ENCODE data around the gene DCAF11. TPM values are rescaled to one million over a fixed set of nuclear protein-coding genes. Genes with fewer than 3 reads are reported as not detected.

The DCAF11 gene
- total RNA-seq, 1 donor from 2014 or later, result 75.6 TPM

GRCh38 chr14:24141097-24141880 lies 26.7 kb downstream of the DCAF11 start, which contains the start of gene EMC9:
Gene EMC9 (minus strand): TSS chr14:24141591. CDS start chr14:24141304, 287 bp downstream.
- peak within 1 kb of the TSS; percentile 84 for H3K27ac ChIP-seq
- peaks cover 63% of the 10 kb centered on the region for H3K4me1 ChIP-seq
- H3K4me3 ChIP-seq, result peak within 1 kb of the TSS; percentile 68 to 94
- no peaks in the 10 kb centered on the region for H3K27me3 ChIP-seq
- no peaks in the 10 kb centered on the region for H3K9me3 ChIP-seq
- DNase-seq (ENCODE audit: extremely low spot score in 2 of 2), result peak; percentile 99 to 100
- TF ChIP-seq CTCF (IDR thresholded peaks at IDR 0.05) (peak in 1 of 3 experiments; percentile 52), POLR2AphosphoS5 (IDR thresholded peaks at IDR 0.05; ENCODE audit: insufficient read depth in 1 of 2, low read depth in 1 of 2) (peak; percentile 94 to 96), POLR2A (IDR thresholded peaks at IDR 0.05) (peak in 1 of 2 donors; percentile 73)
- H3K36me3 ChIP-seq, result peaks cover 0 to 22% of the 10 kb centered on the region in 2 donors
- intact Hi-C loops (cut with DNase I), result loop anchor here (2.0 kb wide), 1 partner anchor 26 kb away; the partner anchor contains the start of genes DCAF11 and NRL

GRCh38 chr14:24143511-24143910 lies 28.9 kb downstream of the DCAF11 start:
- Histone ChIP-seq H3K4me1 (peaks cover 55% of the 10 kb centered on the region), H3K27me3 (no peaks in the 10 kb centered on the region)
- intact Hi-C loops (cut with DNase I), result no loop called here

GRCh38 chr14:24144451-24144850 lies 29.9 kb downstream of the DCAF11 start:
- intact Hi-C loops (cut with DNase I), result no loop called here
- H3K4me1 ChIP-seq, result peaks cover 55% of the 10 kb centered on the region

More at GRCh38 chr14:24143511-24143910, 28.9 kb downstream of the DCAF11 start:
- Histone ChIP-seq H3K9me3 (no peaks in the 10 kb centered on the region), H3K36me3 (peaks cover 0 to 10% of the 10 kb centered on the region in 2 donors), H3K4me3 (no peak overlapping the region), H3K27ac (no peak overlapping the region)
- TF ChIP-seq CTCF (IDR thresholded peaks at IDR 0.05), result no peak
- TF ChIP-seq POLR2A (IDR thresholded peaks at IDR 0.05), result no peak
- no peak for TF ChIP-seq POLR2AphosphoS5 (IDR thresholded peaks at IDR 0.05; ENCODE audit: insufficient read depth in 1 of 2, low read depth in 1 of 2)
- no peak for DNase-seq (ENCODE audit: extremely low spot score in 2 of 2)

GRCh38 chr14:24145219-24145618 lies 30.6 kb downstream of the DCAF11 start:
- intact Hi-C loops (cut with DNase I), result no loop called here
- H3K36me3 ChIP-seq, result peaks cover 0 to 15% of the 10 kb centered on the region in 2 donors
- no peak overlapping the region for H3K4me3 ChIP-seq
- H3K4me1 ChIP-seq, result peaks cover 47% of the 10 kb centered on the region
- H3K9me3 ChIP-seq, result no peaks in the 10 kb centered on the region
- no peaks in the 10 kb centered on the region for H3K27me3 ChIP-seq
- no peak for DNase-seq (ENCODE audit: extremely low spot score in 2 of 2)
- peak overlapping the region; percentile 87 for H3K27ac ChIP-seq
- TF ChIP-seq POLR2AphosphoS5 (IDR thresholded peaks at IDR 0.05; ENCODE audit: insufficient read depth in 1 of 2, low read depth in 1 of 2) (no peak), CTCF (IDR thresholded peaks at IDR 0.05) (no peak), POLR2A (IDR thresholded peaks at IDR 0.05) (no peak)

More at GRCh38 chr14:24144451-24144850, 29.9 kb downstream of the DCAF11 start:
- Histone ChIP-seq H3K36me3 (peaks cover 0 to 8% of the 10 kb centered on the region in 2 donors), H3K9me3 (no peaks in the 10 kb centered on the region), H3K4me3 (no peak overlapping the region), H3K27ac (peak overlapping the region; percentile 87), H3K27me3 (no peaks in the 10 kb centered on the region)
- DNase-seq (ENCODE audit: extremely low spot score in 2 of 2), result no peak
- TF ChIP-seq POLR2AphosphoS5 (IDR thresholded peaks at IDR 0.05; ENCODE audit: insufficient read depth in 1 of 2, low read depth in 1 of 2) (no peak), CTCF (IDR thresholded peaks at IDR 0.05) (no peak), POLR2A (IDR thresholded peaks at IDR 0.05) (no peak)

Measured in vagina (tissue), 2 donors.